Measurements from ENCODE around the gene STIM2.

- peak; percentile 22; the same call in 1 of the 2 replicates for TF ChIP-seq CTCF (conservative IDR thresholded peaks at IDR 0.05; ENCODE audit: low read length)
- TF ChIP-seq EZH2phosphoT487 (IDR thresholded peaks at IDR 0.05; ENCODE audit: borderline replicate concordance), result no peak
These were observed 38.8 kb upstream of the STIM2 start for GRCh38 chr4:26821677-26822503.
